ENCODE results near the gene NACC1.
"Not testable (repeated sequence)": the region's sequence is repeated elsewhere in the genome, so short reads cannot be mapped to it uniquely, and the experiment has no call there.

The NACC1 gene

DNA sequence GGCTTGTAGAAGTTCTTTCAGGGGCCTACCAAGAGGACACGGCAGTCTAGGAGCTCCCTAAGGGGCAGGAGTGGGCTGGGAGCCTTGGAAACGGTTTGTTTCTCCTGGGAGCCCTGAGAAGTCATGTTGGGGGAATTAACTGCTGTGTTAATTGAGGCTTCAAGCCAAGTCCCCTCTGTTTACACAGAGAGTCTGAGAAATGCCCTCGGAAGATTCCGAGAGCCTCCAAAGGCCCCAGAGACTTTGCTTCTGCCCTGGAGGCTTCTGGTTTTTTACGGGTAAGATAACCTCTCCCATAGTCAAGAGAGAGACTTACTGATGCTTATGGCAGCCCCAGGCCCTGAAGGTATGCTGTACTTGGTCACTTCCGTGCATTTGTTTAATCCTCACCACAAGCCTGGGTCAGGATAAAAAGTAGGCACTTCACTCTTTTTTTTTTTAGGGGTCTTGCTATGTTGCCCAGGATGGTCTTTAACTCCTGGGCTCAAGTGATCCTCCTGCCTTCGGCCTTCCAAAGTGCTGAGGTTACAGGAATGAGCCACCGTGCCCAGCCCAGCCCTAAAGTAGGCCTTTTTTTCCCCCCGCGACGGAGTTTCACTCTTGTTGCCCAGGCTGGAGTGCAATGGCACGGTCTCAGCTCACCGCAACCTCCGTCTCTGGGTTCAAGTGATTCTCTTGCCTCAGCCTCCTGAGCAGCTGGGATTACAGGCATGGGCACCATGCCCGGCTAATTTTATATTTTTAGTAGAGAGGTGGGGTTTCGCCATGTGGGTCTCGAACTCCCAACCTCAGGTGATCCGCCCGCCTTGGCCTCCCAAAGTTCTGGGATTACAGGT is 47.3 kb downstream of the NACC1 start:
- no peak for DNase-seq

DNA sequence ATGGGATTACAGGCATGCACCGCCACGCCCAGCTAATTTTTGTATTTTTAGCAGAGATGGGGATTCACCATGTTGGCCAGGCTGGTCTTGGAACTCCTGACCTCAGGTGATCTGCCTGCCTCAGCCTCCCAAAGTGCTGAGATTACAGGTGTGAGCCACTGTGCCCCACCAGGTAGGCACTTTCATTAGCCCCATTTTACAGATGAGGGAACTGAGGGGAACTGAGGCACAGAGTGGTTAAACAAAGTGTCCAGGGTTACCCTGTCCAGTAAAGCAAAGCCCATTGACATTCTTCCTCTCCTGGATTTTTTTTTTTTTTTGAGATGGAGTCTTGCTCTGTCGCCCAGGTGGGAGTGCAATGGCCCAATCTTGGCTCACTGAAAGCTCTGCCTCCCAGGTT is 48.1 kb downstream of the NACC1 start:
- DNase-seq = not testable (repeated sequence)

DNA sequence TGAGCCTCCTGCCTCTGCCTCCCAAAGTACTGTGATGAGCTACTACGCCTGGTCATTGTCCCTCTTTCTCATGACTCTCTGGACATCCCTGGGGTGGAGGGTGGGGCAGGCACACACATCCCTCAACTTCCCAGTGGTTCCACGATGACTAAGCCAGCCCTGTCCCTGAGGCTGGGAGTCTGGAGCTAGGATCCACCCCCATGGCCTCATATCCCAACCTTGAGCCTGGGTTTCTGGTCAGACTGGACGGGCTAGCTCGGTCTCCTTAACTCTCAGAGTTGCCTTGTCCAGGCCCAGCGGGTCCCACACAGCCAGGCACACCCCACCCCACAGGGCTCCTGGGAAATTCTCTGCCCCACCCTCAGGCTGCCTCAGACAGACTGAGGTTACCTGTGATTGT is 51.7 kb downstream of the NACC1 start:
- no peak for DNase-seq

DNA sequence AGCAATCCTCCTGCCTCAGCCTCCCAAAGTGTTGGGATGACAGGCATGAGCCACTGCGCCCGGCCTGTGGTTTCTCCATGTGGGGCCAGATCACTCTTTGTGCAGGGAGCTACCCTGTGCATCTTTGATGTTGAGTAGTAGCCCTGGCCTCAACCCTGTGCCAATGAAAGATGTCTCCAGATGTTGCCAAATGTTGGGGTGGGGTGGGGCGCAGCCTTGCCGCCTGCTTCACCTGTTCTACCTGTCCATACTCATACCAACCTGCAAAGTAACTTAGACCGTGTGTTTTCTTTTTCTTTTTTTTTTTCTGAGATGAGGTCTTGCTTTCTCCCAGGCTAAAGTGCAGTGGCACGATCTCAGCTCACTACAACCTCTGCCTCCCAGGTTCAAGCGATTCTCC is 53.1 kb downstream of the NACC1 start:
- no peak for DNase-seq

DNA sequence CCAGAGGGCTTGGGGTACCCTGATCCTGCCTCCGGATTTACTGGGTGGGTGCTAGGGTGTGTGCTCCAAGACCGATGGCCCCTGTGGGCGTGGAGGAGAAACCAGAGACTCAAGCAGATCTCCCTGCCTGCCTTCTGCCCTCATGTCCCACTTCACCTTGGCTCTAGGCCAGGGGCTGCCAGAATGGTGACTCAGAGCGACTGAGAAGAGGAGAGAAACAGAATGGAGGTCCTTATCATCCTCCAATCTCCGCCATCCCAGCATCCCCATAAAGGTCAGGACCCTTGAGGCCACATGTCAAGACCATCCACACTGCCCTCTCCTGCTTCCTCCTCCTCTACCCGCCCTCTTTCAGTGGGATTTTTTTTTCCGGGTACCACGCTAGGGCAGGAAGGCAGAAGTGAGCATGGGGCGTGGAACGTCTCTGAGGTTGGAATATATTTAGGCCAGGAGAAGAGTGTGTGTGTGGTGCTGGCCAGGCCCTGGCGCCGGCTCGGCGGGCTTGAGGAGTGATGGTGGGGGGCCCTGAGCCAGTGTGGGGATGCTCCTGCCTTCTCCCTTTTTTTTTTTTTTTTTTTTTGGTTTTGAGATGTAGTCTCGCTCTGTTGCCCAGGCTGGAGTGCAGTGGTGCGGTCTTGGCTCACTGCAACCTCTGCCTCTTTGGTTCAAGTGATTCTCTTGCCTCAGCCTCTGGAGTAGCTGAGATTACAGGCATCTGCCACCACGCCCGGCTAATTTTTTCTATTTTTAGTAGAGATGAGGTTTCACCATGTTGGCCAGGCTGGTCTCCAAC is 54.5 kb downstream of the NACC1 start:
- peak; percentile 83 for DNase-seq

DNA sequence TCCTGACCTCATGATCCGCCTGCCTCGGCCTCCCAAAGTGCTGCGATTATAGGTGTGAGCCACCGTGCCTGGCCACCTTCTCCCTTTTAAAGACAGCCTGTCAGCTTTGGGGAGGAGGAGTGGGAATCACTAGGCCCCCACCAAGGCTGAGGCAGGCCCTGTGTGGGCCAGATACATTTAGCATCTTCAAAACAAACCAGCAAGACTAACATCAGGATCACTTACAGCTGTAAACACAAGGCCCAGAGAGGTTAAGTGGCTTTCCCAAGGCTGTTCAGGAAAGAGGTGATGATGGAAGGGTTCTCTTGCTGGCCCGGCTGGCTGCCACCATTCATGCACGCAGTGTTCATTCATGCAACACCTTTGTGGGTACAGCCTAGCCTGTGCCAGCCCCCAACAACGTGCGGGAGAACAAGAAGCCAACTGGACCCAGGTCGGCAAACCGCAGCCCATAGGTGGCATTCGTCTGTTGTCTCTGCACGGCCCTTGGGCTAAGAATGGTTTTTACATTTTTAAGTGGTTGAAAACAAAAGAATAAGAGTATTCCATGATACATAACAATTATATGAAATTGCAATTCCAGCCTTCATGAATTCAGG is 55.2 kb downstream of the NACC1 start:
- DNase-seq = no peak

- DNase-seq = no peak
Measured at GRCh38 chr19:13176345-13176744, 58.3 kb downstream of the NACC1 start.

DNA sequence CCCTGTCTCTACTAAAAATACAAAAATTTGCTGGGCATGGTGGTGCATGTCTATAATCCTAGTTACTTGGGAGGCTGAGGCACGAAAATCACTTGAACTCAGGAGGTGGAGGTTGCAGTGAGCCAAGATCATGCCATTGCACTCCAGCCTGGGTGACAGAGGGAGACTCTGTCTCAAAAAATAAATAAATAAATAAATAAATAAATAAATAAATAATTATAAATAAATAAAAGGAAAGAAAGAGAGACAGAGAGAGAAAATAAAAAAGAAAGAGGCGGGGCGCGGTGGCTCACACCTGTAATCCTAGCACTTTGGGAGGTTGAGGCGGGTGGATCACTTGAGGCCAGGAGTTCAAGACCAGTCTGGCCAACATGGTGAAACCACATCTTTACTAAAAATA is 59.5 kb downstream of the NACC1 start:
- DNase-seq = not testable (repeated sequence)

DNA sequence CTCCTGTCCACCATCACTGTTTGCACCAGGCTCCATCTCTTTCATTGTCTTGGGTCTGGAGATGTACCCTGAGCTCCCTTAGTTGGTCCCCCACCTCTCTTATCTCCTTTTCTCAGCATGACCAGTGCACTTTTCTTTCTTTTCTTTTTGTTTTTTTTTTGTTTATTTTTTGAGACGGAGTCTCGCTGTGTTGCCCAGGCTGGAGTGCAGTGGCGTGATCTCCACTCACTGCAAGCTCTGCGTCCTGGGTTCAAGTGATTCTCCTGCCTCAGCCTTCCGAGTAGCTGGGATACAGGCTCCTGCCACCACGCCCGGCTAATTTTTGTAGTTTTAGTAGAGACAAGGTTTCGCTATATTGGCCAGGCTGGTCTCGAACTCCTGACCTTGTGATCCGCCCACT is 60.2 kb downstream of the NACC1 start:
- not testable (repeated sequence) for DNase-seq

DNA sequence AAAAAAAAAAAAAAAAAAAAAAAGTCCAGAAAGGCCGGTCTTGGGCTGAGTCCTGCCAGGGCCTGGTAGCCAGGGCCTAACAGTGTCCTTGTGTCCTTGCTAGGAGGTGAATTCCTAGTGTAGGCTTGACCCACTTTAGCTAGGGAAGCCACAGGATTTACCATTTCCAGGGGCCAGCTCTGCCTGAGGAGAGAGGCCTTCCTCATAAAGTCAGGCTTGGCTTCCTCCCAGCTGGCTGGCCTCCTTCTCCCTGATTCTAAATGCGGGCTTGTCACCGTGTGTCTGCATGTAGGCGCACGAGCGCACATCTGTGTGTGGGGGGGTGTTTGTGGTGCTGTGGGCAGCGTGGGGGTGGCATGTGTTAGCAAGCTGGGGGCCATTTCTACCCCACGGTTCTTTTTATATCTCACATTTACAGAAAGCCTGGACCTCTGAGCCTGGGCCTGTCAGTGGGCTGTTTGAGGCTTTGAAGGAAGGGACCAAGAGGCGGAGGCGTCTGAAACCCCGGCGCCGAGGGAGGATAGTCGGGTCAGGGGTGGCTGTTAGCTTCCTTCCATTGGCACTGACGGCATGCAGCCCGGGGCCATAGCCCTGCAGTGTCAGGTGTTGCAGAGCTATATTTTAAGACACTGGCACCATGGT is 63.8 kb downstream of the NACC1 start:
- DNase-seq = no peak

DNA sequence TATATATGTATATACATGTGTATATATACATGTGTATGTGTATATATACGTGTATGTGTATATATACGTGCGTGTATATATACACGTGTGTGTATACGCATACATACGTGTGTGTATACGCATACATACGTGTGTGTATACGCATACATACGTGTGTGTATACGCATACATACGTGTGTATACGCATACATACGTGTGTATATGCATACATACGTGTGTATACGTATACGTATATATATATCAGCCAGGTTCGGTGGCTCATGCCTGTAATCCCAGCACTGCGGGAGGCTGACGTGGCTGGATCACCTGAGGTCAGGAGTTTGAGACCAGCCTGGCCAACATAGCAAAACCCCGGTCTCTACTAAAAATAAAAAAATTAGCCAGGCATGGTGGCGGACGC is 66.9 kb downstream of the NACC1 start:
- not testable (repeated sequence) for DNase-seq

GRCh38 chr19:13185763-13186657 is 67.9 kb downstream of the NACC1 start:
- not testable (repeated sequence) for DNase-seq

DNA sequence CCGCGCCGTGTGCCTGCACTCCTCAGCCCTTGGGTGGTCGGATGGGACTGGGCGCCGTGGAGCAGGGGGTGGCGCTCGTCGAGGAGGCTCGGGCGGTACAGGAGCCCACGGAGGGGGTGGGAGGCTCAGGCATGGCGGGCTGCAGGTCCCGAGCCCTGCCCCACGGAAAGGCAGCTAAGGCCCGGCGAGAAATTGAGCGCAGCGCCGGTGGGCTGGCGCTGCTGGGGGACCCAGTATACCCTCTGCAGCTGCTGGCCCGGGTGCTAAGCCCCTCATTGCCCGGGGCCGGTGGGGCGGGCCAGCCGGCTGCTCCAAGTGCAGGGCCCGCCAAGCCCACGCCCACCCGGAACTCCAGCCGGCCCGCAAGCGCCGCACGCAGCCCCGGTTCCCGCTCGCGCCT is 68.6 kb downstream of the NACC1 start:
- DNase-seq = not testable (repeated sequence)

GRCh38 chr19:13187419-13187818 is 69.4 kb downstream of the NACC1 start:
- DNase-seq = no peak

- DNase-seq = no peak
Measured at GRCh38 chr19:13189600-13189999, 71.5 kb downstream of the NACC1 start.
